IMR-90 (cell line): ENCODE results near the gene GALNT8. TPM values are rescaled to one million over a fixed set of nuclear protein-coding genes. Genes with fewer than 3 reads are reported as not detected.
"Not testable (repeated sequence)": the region's sequence is repeated elsewhere in the genome, so short reads cannot be mapped to it uniquely, and the experiment has no call there.

ENCODE experiments used
- ATAC-seq: fragments of 200-7000 bp; cut with Tn5 transposase; 2 replicates; pipeline ENCODE4 v1.9.1; 2020; ENCODE audit warnings: low read depth, mild to moderate bottlenecking, moderate library complexity
- BruUV-seq: library from RNA; stranded (reverse); fragments of 400-500 nt; replicated peaks from 2 replicates; lab custom pipeline; 2021; lab: Mats Ljungman, UMichigan
- CTCF ChIA-PET: fragments of 300-600 bp; formaldehyde crosslinking; extraction: SDS; loops from one replicate; lab custom pipeline; 2021; ENCODE audit warnings: antibody characterized with exemption; lab: Yijun Ruan, JAX
- POLR2A ChIA-PET: fragments of 300-600 bp; sonication (Branson Sonifier 250); formaldehyde crosslinking; loops from one replicate; lab custom pipeline; 2022; ENCODE audit warnings: antibody characterized with exemption; ENCODE audit not compliant: unreplicated experiment; lab: Charles Lee
- DNase-seq: peaks from one replicate; pipeline ENCODE4 v3.0.0; 2013
- H2AFZ ChIP-seq: replicated peaks from 2 replicates; pipeline ENCODE3; 2013; ENCODE audit warnings: low read length, mild to moderate bottlenecking; ENCODE audit not compliant: poor library complexity
- H2AK5ac ChIP-seq: 2 replicates; pipeline ENCODE4 v1.6.1; 2013; ENCODE audit warnings: low read depth, low read length, inconsistent platforms
- H2AK9ac ChIP-seq: replicated peaks from 2 replicates; pipeline ENCODE3; 2013; ENCODE audit warnings: mild to moderate bottlenecking, low read depth, low read length, moderate library complexity; ENCODE audit not compliant: poor library complexity
- H2BK120ac ChIP-seq: 2 replicates; pipeline ENCODE4 v1.6.1; 2013; ENCODE audit warnings: low read depth, low read length, inconsistent platforms
- H2BK15ac ChIP-seq: 3 replicates; pipeline ENCODE4 v1.6.1; 2013; ENCODE audit warnings: low read depth, low read length, inconsistent platforms
- H2BK20ac ChIP-seq: 2 replicates; pipeline ENCODE4 v1.6.1; 2013; ENCODE audit warnings: low read depth, mild to moderate bottlenecking, inconsistent platforms, low read length, moderate library complexity
- H2BK5ac ChIP-seq: 2 replicates; pipeline ENCODE4 v1.6.1; 2013; ENCODE audit warnings: mild to moderate bottlenecking, low read depth, low read length, inconsistent platforms; ENCODE audit not compliant: poor library complexity, severe bottlenecking
- H3K14ac ChIP-seq: replicated peaks from 2 replicates; pipeline ENCODE4 v1.6.1; 2013; ENCODE audit warnings: low read depth, low read length, inconsistent platforms
- H3K18ac ChIP-seq: 2 replicates; pipeline ENCODE4 v1.6.1; 2013; ENCODE audit warnings: low read depth, low read length, control low read depth
- H3K23ac ChIP-seq: 2 replicates; pipeline ENCODE4 v1.6.1; 2013; ENCODE audit warnings: low read depth, low read length, inconsistent platforms
- H3K27ac ChIP-seq: 2 replicates; pipeline ENCODE4 v1.5.1; 2013; ENCODE audit warnings: mild to moderate bottlenecking, control low read depth, low read length; ENCODE audit not compliant: insufficient read depth
- H3K27me3 ChIP-seq: 2 replicates; pipeline ENCODE4 v1.6.1; 2013; ENCODE audit warnings: low read length; ENCODE audit not compliant: control insufficient read depth, insufficient read depth
- H3K36me3 ChIP-seq: 2 replicates; pipeline ENCODE4 v1.6.1; 2013; ENCODE audit warnings: low read length, mixed read lengths; ENCODE audit not compliant: control insufficient read depth, insufficient read depth
- H3K4ac ChIP-seq: 2 replicates; pipeline ENCODE4 v1.6.1; 2013; ENCODE audit warnings: low read depth, low read length, inconsistent platforms
- H3K4me1 ChIP-seq: 2 replicates; pipeline ENCODE4 v1.6.1; 2013; ENCODE audit warnings: low read length, mixed read lengths; ENCODE audit not compliant: control insufficient read depth, insufficient read depth
- H3K4me2 ChIP-seq: 2 replicates; pipeline ENCODE4 v1.6.1; 2013; ENCODE audit warnings: low read depth, mild to moderate bottlenecking, control low read depth, low read length, moderate library complexity
- H3K4me3 ChIP-seq: 2 replicates; pipeline ENCODE4 v1.5.1; 2013; ENCODE audit warnings: low read depth, mild to moderate bottlenecking, control low read depth, low read length, moderate library complexity; ENCODE audit not compliant: insufficient read depth
- H3K56ac ChIP-seq: 2 replicates; pipeline ENCODE4 v1.6.1; 2013; ENCODE audit warnings: low read length, inconsistent platforms; ENCODE audit not compliant: insufficient read depth; ENCODE audit errors: extremely low read depth
- H3K79me1 ChIP-seq, 2 experiments: 2 replicates each; pipeline ENCODE4 v1.6.1; 2013; ENCODE audit warnings: low read length in 2 of 2, inconsistent platforms in 1 of 2, low read depth in 1 of 2
- H3K9ac ChIP-seq: 2 replicates; pipeline ENCODE4 v1.6.1; 2013; ENCODE audit warnings: low read depth, low read length, control low read depth
- H3K9me1 ChIP-seq: 2 replicates; pipeline ENCODE4 v1.6.1; 2013; ENCODE audit warnings: low read length, inconsistent platforms; ENCODE audit not compliant: insufficient read depth
- H3K9me3 ChIP-seq: 2 replicates; pipeline ENCODE4 v1.6.1; 2013; ENCODE audit warnings: low read length; ENCODE audit not compliant: control insufficient read depth, insufficient read depth
- H4K20me1 ChIP-seq: 2 replicates; pipeline ENCODE4 v1.6.1; 2013; ENCODE audit warnings: low read length, inconsistent platforms; ENCODE audit not compliant: insufficient read depth
- H4K5ac ChIP-seq: 2 replicates; pipeline ENCODE4 v1.6.1; 2013; ENCODE audit warnings: mild to moderate bottlenecking, low read depth, low read length, control low read depth
- H4K8ac ChIP-seq, 2 experiments: 2 replicates each; pipeline ENCODE4 v1.6.1; 2013; ENCODE audit warnings: low read depth in 2 of 2, low read length in 2 of 2, control low read depth in 1 of 2, inconsistent platforms in 1 of 2
- H4K91ac ChIP-seq: 2 replicates; pipeline ENCODE4 v1.6.1; 2013; ENCODE audit warnings: low read depth, low read length, inconsistent platforms; ENCODE audit not compliant: insufficient read depth
- BHLHE40 ChIP-seq: fragments of 150-350 bp; IDR thresholded peaks from 2 replicates; pipeline ENCODE4 v1.6.1; 2016; ENCODE audit warnings: mild to moderate bottlenecking, low read depth, low read length
- CEBPB ChIP-seq: IDR thresholded peaks from 2 replicates; pipeline ENCODE4 v1.6.1; 2012; ENCODE audit warnings: low read depth, low read length, improper control_type of control experiment
- CHD1 ChIP-seq: IDR thresholded peaks from 2 replicates; pipeline ENCODE4 v1.6.1; 2012; ENCODE audit warnings: low read depth, low read length, improper control_type of control experiment
- FOS ChIP-seq: fragments of 150-350 bp; IDR thresholded peaks from 2 replicates; pipeline ENCODE4 v1.6.1; 2016; ENCODE audit warnings: low read depth, low read length
- MAFK ChIP-seq: IDR thresholded peaks from 2 replicates; pipeline ENCODE4 v1.6.1; 2012; ENCODE audit warnings: low read depth, low read length, improper control_type of control experiment
- MXI1 ChIP-seq: IDR thresholded peaks from 2 replicates; pipeline ENCODE4 v1.6.1; 2012; ENCODE audit warnings: low read depth, mild to moderate bottlenecking, low read length, moderate library complexity, borderline replicate concordance
- NFE2L2 ChIP-seq: fragments of 150-350 bp; IDR thresholded peaks from 2 replicates; pipeline ENCODE4 v1.6.1; 2016; ENCODE audit warnings: low read depth, mild to moderate bottlenecking, low read length
- RAD21 ChIP-seq: IDR thresholded peaks from 2 replicates; pipeline ENCODE4 v1.6.1; 2012; ENCODE audit warnings: low read length, improper control_type of control experiment
- RCOR1 ChIP-seq: IDR thresholded peaks from 2 replicates; pipeline ENCODE4 v1.6.1; 2012; ENCODE audit warnings: mild to moderate bottlenecking, low read length, improper control_type of control experiment; ENCODE audit not compliant: insufficient replicate concordance
- SMC3 ChIP-seq: fragments of 150-350 bp; IDR thresholded peaks from 2 replicates; pipeline ENCODE4 v1.6.1; 2016; ENCODE audit warnings: low read depth, mild to moderate bottlenecking, antibody characterized with exemption, low read length, moderate library complexity
- WGBS, 2 experiments: methylation state at CpG; one replicate each; pipeline versions ENCODE4 v1.1.5 to v1.1.7; 2013; ENCODE audit warnings: missing lambda C conversion rate in 2 of 2; ENCODE audit not compliant: insufficient read length in 1 of 2; ENCODE audit errors: extremely low coverage in 2 of 2; 5-methylcytosine and 5-hydroxymethylcytosine counted together
- dilution Hi-C: fragments of 300-500 bp; cut with HindIII; formaldehyde crosslinking; loops from one replicate; pipeline ENCODE4 v1.14.3; 2018; ENCODE audit warnings: low sequenced_read_pairs; ENCODE audit not compliant: unreplicated experiment
- in situ Hi-C: fragments of 300-500 bp; cut with MboI; formaldehyde crosslinking; loops from 3 replicates; pipeline ENCODE4 v1.14.3; 2019; ENCODE audit warnings: low sequenced_read_pairs, inconsistent platforms, mixed read lengths
- intact Hi-C: fragments of 100-400 bp; cut with micrococcal nuclease; formaldehyde crosslinking; loops from 2 replicates; pipeline ENCODE4 v1.10.0; 2022
- polyA plus RNA-seq, 3 experiments: library from polyadenylated mRNA; depleted of rRNA; stranded (reverse); fragments of >200 nt; gene quantifications; 2 replicates each; pipeline ENCODE4 v1.2.3, GENCODE V29; 2012; ENCODE audit warnings: low replicate concordance in 1 of 3
- total RNA-seq: library from RNA; depleted of rRNA; stranded (reverse); fragments of >200 nt; gene quantifications from 2 replicates; pipeline ENCODE4 v1.2.3, GENCODE V29; 2012
- TF ChIP-seq, protein P1 (sequence below): fragments of 150-350 bp; IDR thresholded peaks from 2 replicates; pipeline ENCODE4 v1.6.1; 2017; ENCODE audit warnings: mild to moderate bottlenecking, antibody characterized with exemption, low read length, low read depth

The GALNT8 gene
- total and polyA plus RNA-seq, 2 of the 4 experiments (the other 2 are of a cell fraction), result not detected

DNA sequence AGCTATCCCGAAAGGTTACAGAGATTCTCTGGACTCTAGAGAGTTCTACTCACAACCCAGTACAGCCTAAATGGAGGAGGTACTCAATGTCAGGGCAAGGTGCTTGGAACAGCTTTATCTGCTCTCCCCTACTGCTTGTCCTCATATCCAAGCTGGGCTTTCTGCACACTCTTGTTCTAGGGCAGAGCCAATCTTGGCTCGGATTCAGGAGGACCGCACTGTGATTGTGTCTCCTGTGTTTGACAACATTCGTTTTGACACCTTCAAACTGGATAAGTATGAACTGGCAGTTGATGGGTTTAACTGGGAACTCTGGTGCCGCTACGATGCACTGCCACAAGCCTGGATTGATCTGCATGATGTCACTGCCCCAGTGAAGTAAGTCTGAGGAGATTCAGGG lies 25.0 kb downstream of the GALNT8 start:
- intact Hi-C loops, result no loop called here
- H3K23ac ChIP-seq, result no peak overlapping the region
- H3K4me2 ChIP-seq, result no peak overlapping the region
- H4K91ac ChIP-seq, result no peak overlapping the region
- H3K4ac ChIP-seq, result no peak overlapping the region
- H3K9me3 ChIP-seq, result no peaks in the 10 kb centered on the region
- no peak overlapping the region for H2BK15ac ChIP-seq
- in situ Hi-C loops, result no loop called here
- 89% methylated on average over 2 of the region's 6 CpGs; no CpG with 5 or more reads in 1 of the 2 experiments for WGBS, 2 experiments
- H3K9me1 ChIP-seq, result no peaks in the 10 kb centered on the region
- ChIA-PET POLR2A (no interaction called here), CTCF (no interaction called here)
- DNase-seq (no peak), ATAC-seq (no peak)
- no peak overlapping the region for H4K8ac ChIP-seq
- H2AK5ac ChIP-seq, result no peak overlapping the region
- no peaks in the 10 kb centered on the region for H3K36me3 ChIP-seq
- no peak overlapping the region for H4K5ac ChIP-seq
- no peak for TF ChIP-seq CEBPB
- TF ChIP-seq MAFK, result no peak
- no peak for TF ChIP-seq SMC3
- no peak for TF ChIP-seq RAD21
- no peak for TF ChIP-seq FOS
- TF ChIP-seq NFE2L2, result no peak
- TF ChIP-seq, protein P1, sequence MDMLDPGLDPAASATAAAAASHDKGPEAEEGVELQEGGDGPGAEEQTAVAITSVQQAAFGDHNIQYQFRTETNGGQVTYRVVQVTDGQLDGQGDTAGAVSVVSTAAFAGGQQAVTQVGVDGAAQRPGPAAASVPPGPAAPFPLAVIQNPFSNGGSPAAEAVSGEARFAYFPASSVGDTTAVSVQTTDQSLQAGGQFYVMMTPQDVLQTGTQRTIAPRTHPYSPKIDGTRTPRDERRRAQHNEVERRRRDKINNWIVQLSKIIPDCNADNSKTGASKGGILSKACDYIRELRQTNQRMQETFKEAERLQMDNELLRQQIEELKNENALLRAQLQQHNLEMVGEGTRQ, result no peak
- TF ChIP-seq BHLHE40, result no peak
- no peak for TF ChIP-seq MXI1
- no peak for TF ChIP-seq CHD1
- no peak for TF ChIP-seq RCOR1
- no TSS peak for BruUV-seq
- dilution Hi-C loops, result no loop called here
- no peak overlapping the region for H3K18ac ChIP-seq
- H3K14ac ChIP-seq, result no peak overlapping the region
- no peaks in the 10 kb centered on the region for H3K79me1 ChIP-seq
- H2AK9ac ChIP-seq, result no peak overlapping the region
- H3K56ac ChIP-seq, result no peak overlapping the region
- no peak overlapping the region for H2AFZ ChIP-seq
- no peak overlapping the region for H3K27ac ChIP-seq
- no peak overlapping the region for H2BK20ac ChIP-seq
- no peaks in the 10 kb centered on the region for H4K20me1 ChIP-seq
- H3K9ac ChIP-seq, result no peak overlapping the region
- no peaks in the 10 kb centered on the region; the same call in 1 of the 2 replicates for H3K27me3 ChIP-seq
- no peaks in the 10 kb centered on the region for H3K4me1 ChIP-seq
- no peak overlapping the region for H2BK120ac ChIP-seq
- H3K4me3 ChIP-seq, result no peak overlapping the region
- H2BK5ac ChIP-seq, result no peak overlapping the region

DNA sequence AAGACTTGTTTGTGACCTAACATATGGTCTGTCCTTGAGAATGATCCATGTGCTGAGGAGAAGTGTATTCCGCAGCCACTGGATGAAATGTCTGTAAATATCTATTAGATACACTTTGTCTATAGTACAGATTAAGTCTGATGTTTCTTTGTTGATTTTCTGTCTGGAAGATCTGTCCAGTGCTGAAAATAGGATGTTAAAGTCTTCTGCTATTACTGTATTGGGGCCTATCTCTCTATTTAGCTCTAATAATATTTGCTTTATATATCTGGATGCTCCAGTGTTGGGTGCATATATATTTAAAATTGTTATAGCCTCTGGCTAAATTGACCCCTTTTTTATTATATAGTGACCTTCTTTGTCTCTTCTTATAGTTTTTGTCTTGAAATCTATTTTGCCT lies 31.5 kb downstream of the GALNT8 start:
- H4K8ac ChIP-seq, H3K9me1 ChIP-seq, H2AK9ac ChIP-seq, H2BK120ac ChIP-seq, BruUV-seq, H3K27me3 ChIP-seq, H3K79me1 ChIP-seq, H3K4me2 ChIP-seq, H3K56ac ChIP-seq, H2BK20ac ChIP-seq, H3K27ac ChIP-seq, H2AK5ac ChIP-seq, H3K4me1 ChIP-seq, H4K91ac ChIP-seq, H2AFZ ChIP-seq, H3K36me3 ChIP-seq, CTCF ChIA-PET, H2BK5ac ChIP-seq, ATAC-seq, H3K9ac ChIP-seq, H3K23ac ChIP-seq, DNase-seq, H3K18ac ChIP-seq, in situ Hi-C loops, intact Hi-C loops, H3K14ac ChIP-seq, H4K20me1 ChIP-seq, H2BK15ac ChIP-seq, H4K5ac ChIP-seq, H3K9me3 ChIP-seq, POLR2A ChIA-PET, H3K4me3 ChIP-seq, dilution Hi-C loops, H3K4ac ChIP-seq: not testable (repeated sequence)
- no CpG with 5 or more reads among the region's 1 CpG for WGBS, 2 experiments
